ENCODE measurements around the gene GOPC.

- TF ChIP-seq GATA3 (IDR thresholded peaks at IDR 0.05; ENCODE audit: low read depth, low read length) (no peak), GATA2 (IDR thresholded peaks at IDR 0.05; ENCODE audit: low read depth, low read length) (no peak)
Observed at GRCh38 chr6:117513778-117514365, 88.4 kb downstream of the GOPC start.
